Panc1 (cell line): ENCODE results near the gene ANKRD13A. TPM values are rescaled to one million over a fixed set of nuclear protein-coding genes. Genes with fewer than 3 reads are reported as not detected.

Experiments used
- ATAC-seq: fragments of 200-7000 bp; cut with Tn5 transposase; 2 replicates; pipeline ENCODE4 v1.9.1; 2020; ENCODE audit warnings: mild to moderate bottlenecking, moderate library complexity
- BruUV-seq: library from RNA; stranded (reverse); fragments of 400-500 nt; replicated peaks from 2 replicates; lab custom pipeline; 2021; lab: Mats Ljungman, UMichigan
- CTCF ChIA-PET: fragments of 300-600 bp; sonication (Branson Sonifier 250); formaldehyde crosslinking; loops from one replicate; lab custom pipeline; 2022; ENCODE audit warnings: antibody characterized with exemption; lab: Charles Lee
- POLR2A ChIA-PET: fragments of 300-600 bp; sonication (Branson Sonifier 250); formaldehyde crosslinking; loops from one replicate; lab custom pipeline; 2022; ENCODE audit warnings: antibody characterized with exemption; lab: Charles Lee
- DNase-seq: peaks from one replicate; pipeline ENCODE4 v3.0.0-alpha.2; 2010; ENCODE audit warnings: low read depth, low spot score
- H3K27ac ChIP-seq: 2 replicates; pipeline ENCODE4 v1.5.1; 2011; ENCODE audit warnings: mild to moderate bottlenecking, low read length, inconsistent platforms
- H3K27me3 ChIP-seq: fragments of 200-500 bp; sonication (Bioruptor generic); 2 replicates; pipeline ENCODE4 v1.6.0; 2014; ENCODE audit warnings: low read length, inconsistent platforms; ENCODE audit not compliant: control insufficient read depth, insufficient read depth
- H3K36me3 ChIP-seq: fragments of 200-500 bp; sonication (Bioruptor generic); 2 replicates; pipeline ENCODE4 v1.5.1; 2014; ENCODE audit warnings: inconsistent platforms, mild to moderate bottlenecking, low read length, moderate library complexity; ENCODE audit not compliant: control insufficient read depth, insufficient read depth
- H3K4me1 ChIP-seq: 2 replicates; pipeline ENCODE4 v1.5.1; 2011; ENCODE audit warnings: inconsistent platforms, mild to moderate bottlenecking, low read length, moderate library complexity; ENCODE audit not compliant: control insufficient read depth, insufficient read depth
- H3K4me3 ChIP-seq, 2 experiments: 2 replicates each; pipeline ENCODE4 v1.5.1; 2011 to 2012; ENCODE audit warnings: low read depth in 2 of 2, low read length in 2 of 2, mild to moderate bottlenecking in 2 of 2, inconsistent platforms in 1 of 2, moderate library complexity in 1 of 2
- H3K9me3 ChIP-seq: fragments of 200-500 bp; sonication (Bioruptor generic); 2 replicates; pipeline ENCODE4 v1.5.1; 2014; ENCODE audit warnings: low read depth, mild to moderate bottlenecking, inconsistent platforms, low read length, moderate library complexity; ENCODE audit not compliant: control insufficient read depth, insufficient read depth
- CTCF ChIP-seq: fragments of 450-650 bp; IDR thresholded peaks from 2 replicates; pipeline ENCODE4 v1.5.1; 2017; ENCODE audit warnings: mild to moderate bottlenecking
- POLR2AphosphoS5 ChIP-seq: IDR thresholded peaks from 2 replicates; pipeline ENCODE4 v1.6.1; 2012; ENCODE audit warnings: mild to moderate bottlenecking, low read depth, low read length, moderate library complexity
- REST ChIP-seq, 2 experiments: IDR thresholded peaks; 2 replicates each; pipeline ENCODE4 v1.6.1; 2011 to 2012; ENCODE audit warnings: low read depth in 2 of 2, control low read depth in 1 of 2, low read length in 1 of 2, mild to moderate bottlenecking in 1 of 2, moderate library complexity in 1 of 2; ENCODE audit not compliant: insufficient read depth in 1 of 2
- SIN3A ChIP-seq: IDR thresholded peaks from 2 replicates; pipeline ENCODE4 v1.6.1; 2012; ENCODE audit warnings: low read depth, mild to moderate bottlenecking, low read length, moderate library complexity, borderline replicate concordance; ENCODE audit not compliant: insufficient read depth
- TCF7L2 ChIP-seq: IDR thresholded peaks from 2 replicates; pipeline ENCODE4 v1.6.1; 2011; ENCODE audit warnings: mild to moderate bottlenecking, low read depth, low read length, inconsistent platforms
- in situ Hi-C: cut with HindIII; loops from 2 replicates; pipeline ENCODE4 v1.10.0; 2016; ENCODE audit warnings: low sequenced_read_pairs, low pct_unique_long_range_greater_than_20kb
- intact Hi-C: fragments of 100-400 bp; cut with micrococcal nuclease; formaldehyde crosslinking; loops from one replicate; pipeline ENCODE4 v1.10.0; 2022; ENCODE audit not compliant: unreplicated experiment
- total RNA-seq: library from RNA; stranded (reverse); gene quantifications from one replicate; pipeline ENCODE4 v1.2.1, GENCODE V29; 2021; ENCODE audit not compliant: unreplicated experiment

ANKRD13A gene
- total RNA-seq, 1 experiment from 2014 or later, result 34.4 TPM

GRCh38 chr12:109994401-109995175 is 4.6 kb upstream of the ANKRD13A start:
- Histone ChIP-seq H3K4me1 (peaks cover 24% of the 10 kb centered on the region), H3K36me3 (peaks cover 7% of the 10 kb centered on the region), H3K27ac (peak overlapping the region; percentile 91), H3K27me3 (no peaks in the 10 kb centered on the region), H3K4me3 (peak overlapping the region; percentile 87 to 89), H3K9me3 (no peaks in the 10 kb centered on the region)
- in situ Hi-C loops (no loop called here), intact Hi-C loops (no loop called here)
- BruUV-seq, result TSS peak; percentile 71
- ATAC-seq, result no peak
- ChIA-PET CTCF (no interaction called here), POLR2A (no interaction called here)
- no peak for TF ChIP-seq TCF7L2
- no peak for TF ChIP-seq POLR2AphosphoS5
- no peak for TF ChIP-seq SIN3A
- TF ChIP-seq CTCF, result no peak
- TF ChIP-seq REST (IDR thresholded peaks at IDR 0.05; ENCODE audit: insufficient read depth in 1 of 2, low read depth in 2 of 2, low read length in 1 of 2), result no peak
- no peak for DNase-seq

GRCh38 chr12:109995361-109995685 is 3.9 kb upstream of the ANKRD13A start:
- ChIA-PET POLR2A (no interaction called here), CTCF (no interaction called here)
- in situ Hi-C loops, result no loop called here
- no TSS peak for BruUV-seq
- no peaks in the 10 kb centered on the region for H3K27me3 ChIP-seq
- DNase-seq (no peak), ATAC-seq (no peak)
- H3K4me1 ChIP-seq, result peaks cover 26% of the 10 kb centered on the region
- H3K36me3 ChIP-seq, result peaks cover 2% of the 10 kb centered on the region
- peak overlapping the region; percentile 91 for H3K27ac ChIP-seq
- no peak for TF ChIP-seq SIN3A
- TF ChIP-seq POLR2AphosphoS5, result no peak
- no peak for TF ChIP-seq TCF7L2
- no peak for TF ChIP-seq REST (IDR thresholded peaks at IDR 0.05; ENCODE audit: insufficient read depth in 1 of 2, low read depth in 2 of 2, low read length in 1 of 2)
- TF ChIP-seq CTCF, result no peak
- H3K4me3 ChIP-seq, result peak overlapping the region; percentile 87 to 89
- H3K9me3 ChIP-seq, result no peaks in the 10 kb centered on the region
- intact Hi-C loops, result no loop called here
